Measurements from ENCODE around the gene TUBA1A.
"Not testable (repeated sequence)": the region's sequence is repeated elsewhere in the genome, so short reads cannot be mapped to it uniquely, and the experiment has no call there.

Gene TUBA1A

GRCh38 chr12:49170924-49171323 is 18.0 kb downstream of the TUBA1A start:
- Mint-ChIP-seq H3K27me3 (ENCODE audit: low read depth) (peaks cover 4% of the 10 kb centered on the region), H3K36me3 (ENCODE audit: low read depth) (no peaks in the 10 kb centered on the region), H3K27ac (no peak overlapping the region), H3K9me3 (no peaks in the 10 kb centered on the region), H3K4me1 (no peaks in the 10 kb centered on the region), H3K4me3 (no peak overlapping the region)
- TF ChIP-seq CTCF (IDR thresholded peaks at IDR 0.05; ENCODE audit: unreplicated experiment in 3 of 3) = no peak

- Mint-ChIP-seq H3K9me3 (no peaks in the 10 kb centered on the region), H3K4me3 (no peak overlapping the region), H3K4me1 (no peaks in the 10 kb centered on the region), H3K27ac (no peak overlapping the region), H3K27me3 (ENCODE audit: low read depth) (peaks cover 10% of the 10 kb centered on the region), H3K36me3 (ENCODE audit: low read depth) (no peaks in the 10 kb centered on the region)
- no peak for TF ChIP-seq CTCF (IDR thresholded peaks at IDR 0.05; ENCODE audit: unreplicated experiment in 3 of 3)
Measured at GRCh38 chr12:49165114-49165513, 23.8 kb downstream of the TUBA1A start.

GRCh38 chr12:49161901-49162300 is 27.0 kb downstream of the TUBA1A start:
- H3K27ac Mint-ChIP-seq; H3K4me1 Mint-ChIP-seq; H3K4me3 Mint-ChIP-seq; H3K9me3 Mint-ChIP-seq; H3K36me3 Mint-ChIP-seq (ENCODE audit: low read depth); H3K27me3 Mint-ChIP-seq (ENCODE audit: low read depth): not testable (repeated sequence)

- Mint-ChIP-seq H3K9me3 (no peaks in the 10 kb centered on the region), H3K4me3 (no peak overlapping the region), H3K36me3 (ENCODE audit: low read depth) (no peaks in the 10 kb centered on the region), H3K4me1 (no peaks in the 10 kb centered on the region), H3K27me3 (ENCODE audit: low read depth) (peaks cover 6% of the 10 kb centered on the region), H3K27ac (no peak overlapping the region)
- TF ChIP-seq CTCF (IDR thresholded peaks at IDR 0.05; ENCODE audit: unreplicated experiment in 3 of 3) = no peak
Measured at GRCh38 chr12:49161092-49161795, 27.6 kb downstream of the TUBA1A start.

GRCh38 chr12:49160399-49160798 is 28.5 kb downstream of the TUBA1A start:
- H3K9me3 Mint-ChIP-seq = no peaks in the 10 kb centered on the region
- H3K27me3 Mint-ChIP-seq (ENCODE audit: low read depth) = peaks cover 6% of the 10 kb centered on the region

GRCh38 chr12:49154221-49154620 is 34.7 kb downstream of the TUBA1A start:
- Mint-ChIP-seq H3K9me3 (no peaks in the 10 kb centered on the region), H3K4me3 (no peak overlapping the region), H3K4me1 (no peaks in the 10 kb centered on the region), H3K36me3 (ENCODE audit: low read depth) (no peaks in the 10 kb centered on the region), H3K27ac (no peak overlapping the region), H3K27me3 (ENCODE audit: low read depth) (no peaks in the 10 kb centered on the region)
- TF ChIP-seq CTCF (IDR thresholded peaks at IDR 0.05; ENCODE audit: unreplicated experiment in 3 of 3) = no peak

More at GRCh38 chr12:49160399-49160798, 28.5 kb downstream of the TUBA1A start:
- TF ChIP-seq CTCF (IDR thresholded peaks at IDR 0.05; ENCODE audit: unreplicated experiment in 3 of 3) = no peak
- Mint-ChIP-seq H3K36me3 (ENCODE audit: low read depth) (no peaks in the 10 kb centered on the region), H3K27ac (no peak overlapping the region), H3K4me3 (no peak overlapping the region), H3K4me1 (no peaks in the 10 kb centered on the region)
